Umbilical cord (tissue), 2 donors: ENCODE results near the gene HMX1. TPM values are rescaled to one million over a fixed set of nuclear protein-coding genes. Genes with fewer than 3 reads are reported as not detected.

Experiments used
- DNase-seq: peaks from one replicate; pipeline ENCODE4 v3.0.0-alpha.2; 2015; ENCODE audit warnings: low spot score
- total RNA-seq: library from RNA; depleted of rRNA; stranded (reverse); fragments of >200 nt; gene quantifications from one replicate; pipeline ENCODE4 v1.2.3, GENCODE V29; 2014; ENCODE audit warnings: low replicate concordance; ENCODE audit not compliant: insufficient read depth

HMX1 gene
- total RNA-seq, 1 donor from 2014 or later, result not detected

GRCh38 chr4:8869002-8869897 lies 2.4 kb downstream of the HMX1 start:
- DNase-seq, result no peak

- DNase-seq, result no peak
Measured at GRCh38 chr4:8868321-8869001, 3.2 kb downstream of the HMX1 start.

DNA sequence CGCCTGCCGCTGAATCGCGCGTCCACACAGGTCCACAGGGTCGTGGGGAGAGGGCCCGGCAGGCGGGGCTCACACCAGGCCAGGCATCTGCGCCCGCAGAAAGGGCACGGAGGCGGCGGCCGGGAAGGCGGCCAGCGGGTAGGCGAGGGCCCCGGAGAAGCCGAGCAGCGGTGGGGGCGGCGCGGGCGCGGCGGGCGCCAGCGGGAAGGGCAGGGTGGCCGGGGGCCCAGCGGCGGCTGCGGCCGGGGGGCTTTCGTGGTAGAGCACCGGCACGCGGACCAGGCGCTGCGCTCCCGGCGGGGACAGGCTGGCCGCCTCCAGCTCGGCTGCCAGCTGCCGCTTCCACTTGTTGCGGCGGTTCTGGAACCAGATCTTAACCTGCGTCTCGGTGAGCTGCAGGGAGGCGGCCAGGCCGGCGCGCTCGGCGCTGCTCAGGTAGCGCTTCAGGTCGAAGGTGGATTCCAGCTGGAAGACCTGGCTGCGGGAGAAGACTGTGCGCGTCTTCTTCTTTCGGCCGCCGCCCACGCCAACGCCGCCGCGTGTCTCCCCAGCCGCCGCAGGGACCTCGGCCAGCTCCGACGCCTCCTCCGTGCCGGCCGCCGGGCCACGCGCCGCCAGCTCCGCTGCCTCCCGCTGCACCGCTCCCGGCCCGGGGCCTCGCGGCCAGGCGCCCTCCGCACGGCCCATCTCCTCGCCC lies 3.9 kb downstream of the HMX1 start:
- DNase-seq, result no peak

GRCh38 chr4:8866828-8867623 lies 4.6 kb downstream of the HMX1 start:
- no peak for DNase-seq

DNA sequence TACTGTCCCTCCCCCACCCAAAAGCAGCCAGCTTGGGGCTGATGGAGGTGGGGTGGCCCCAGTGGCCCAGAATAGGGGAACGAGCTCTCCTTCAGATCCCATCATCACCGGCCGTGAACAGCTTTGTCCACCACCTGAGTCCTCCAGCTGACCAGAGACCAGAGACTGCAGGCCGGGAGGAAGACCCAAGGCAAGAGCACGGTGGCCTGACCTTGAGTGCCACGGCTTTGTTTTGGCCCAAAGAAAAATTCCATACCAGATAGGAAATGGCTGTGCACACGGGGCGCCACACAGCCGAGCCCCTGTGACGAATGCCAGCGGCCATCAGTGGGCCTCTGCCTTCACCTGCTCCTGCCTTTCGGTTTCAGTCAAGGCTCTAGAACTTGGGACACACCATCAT lies 5.2 kb downstream of the HMX1 start:
- DNase-seq, result no peak

GRCh38 chr4:8865681-8866310 lies 5.8 kb downstream of the HMX1 start:
- DNase-seq, result no peak

GRCh38 chr4:8864912-8865680 lies 6.5 kb downstream of the HMX1 start:
- no peak for DNase-seq

DNA sequence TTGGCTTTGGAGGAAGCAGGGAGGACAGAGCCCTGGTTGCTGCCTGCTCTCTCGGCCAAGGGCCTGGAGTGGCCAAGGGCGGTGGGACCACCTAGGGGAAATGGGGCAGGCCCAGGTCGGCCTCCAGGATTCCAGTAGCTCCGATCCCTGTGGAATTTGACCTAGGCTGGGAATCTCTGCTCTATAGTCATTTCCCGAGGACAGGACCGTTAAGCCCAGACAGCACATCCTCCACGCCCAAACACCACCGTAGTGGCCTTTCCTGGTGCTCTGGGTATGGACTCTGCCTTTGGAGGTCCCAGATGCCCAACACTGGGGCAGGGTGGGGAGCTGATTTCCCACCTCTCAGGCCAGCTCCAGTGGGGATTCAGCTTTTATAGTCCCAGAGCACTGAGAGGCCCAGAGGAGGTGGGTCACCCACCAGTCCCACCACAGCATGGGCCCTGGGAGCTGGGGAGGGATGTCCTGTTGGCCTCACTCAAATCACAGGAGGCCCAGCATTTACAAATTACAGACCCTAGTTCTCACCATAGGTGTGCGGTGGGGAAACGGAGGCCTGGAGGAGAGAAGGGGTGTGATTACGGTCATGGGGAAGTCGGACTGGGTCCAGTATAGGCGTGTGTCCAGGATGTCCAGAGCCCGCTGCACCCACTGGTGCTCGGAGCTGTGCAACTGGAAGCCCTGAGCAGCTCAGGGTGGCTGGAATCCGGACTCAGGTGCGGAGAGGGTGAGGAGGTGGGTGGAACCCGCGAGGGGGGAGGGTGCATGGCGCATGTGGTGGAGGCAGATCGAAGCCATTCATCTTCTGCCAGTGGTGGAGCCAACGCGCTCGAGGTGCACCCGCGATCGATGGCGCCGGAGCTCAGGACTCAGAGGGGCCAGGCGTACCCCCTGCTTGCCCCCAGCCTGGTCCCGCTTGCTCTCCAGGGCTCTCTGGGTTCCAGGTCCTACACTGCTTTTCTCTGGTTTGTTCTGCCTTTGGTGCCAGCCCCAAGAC lies 7.7 kb downstream of the HMX1 start:
- no peak for DNase-seq

DNA sequence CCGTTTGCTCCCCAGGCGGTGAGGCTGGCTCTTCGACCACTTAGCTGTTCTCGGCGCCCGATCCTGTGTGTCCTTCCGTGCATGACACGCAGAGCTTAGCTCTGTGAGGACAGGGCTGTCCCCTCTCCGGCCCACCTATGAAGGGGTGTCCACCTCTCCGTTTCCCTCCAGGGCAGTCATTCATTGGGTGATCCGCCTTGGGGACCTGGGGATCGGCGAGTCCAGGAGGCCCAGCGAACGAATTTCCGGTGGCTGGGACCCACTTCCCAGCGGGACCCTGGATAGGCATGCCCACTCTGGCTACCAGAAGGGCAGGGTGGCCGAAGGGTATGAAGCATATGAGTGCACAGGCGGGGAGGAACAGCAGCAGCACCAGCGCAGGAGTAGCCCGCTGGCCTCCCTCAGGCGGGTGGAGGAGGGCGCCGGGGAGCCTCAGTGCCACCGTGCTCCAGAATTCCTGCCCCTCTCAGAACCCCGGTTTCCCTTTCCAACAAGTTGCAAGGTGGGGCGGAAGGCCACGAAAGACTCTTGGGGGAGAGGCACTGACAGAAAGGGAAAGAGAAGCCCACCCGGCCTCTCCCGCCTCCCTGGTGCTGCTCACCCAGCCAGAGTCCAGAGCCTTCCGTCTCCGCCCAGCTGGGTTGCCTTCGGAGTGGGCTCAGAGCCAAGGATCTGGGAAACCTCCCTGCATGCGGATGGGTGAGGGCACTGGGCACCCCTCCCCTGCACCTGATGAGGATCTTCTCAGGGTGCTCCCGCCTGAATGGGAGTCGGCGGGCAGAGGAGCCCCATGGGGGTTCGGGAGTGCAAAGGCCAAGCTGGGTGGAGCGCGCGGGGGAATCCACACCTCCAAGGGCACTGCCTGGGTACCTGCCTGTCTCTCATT lies 8.6 kb downstream of the HMX1 start:
- DNase-seq, result no peak

DNA sequence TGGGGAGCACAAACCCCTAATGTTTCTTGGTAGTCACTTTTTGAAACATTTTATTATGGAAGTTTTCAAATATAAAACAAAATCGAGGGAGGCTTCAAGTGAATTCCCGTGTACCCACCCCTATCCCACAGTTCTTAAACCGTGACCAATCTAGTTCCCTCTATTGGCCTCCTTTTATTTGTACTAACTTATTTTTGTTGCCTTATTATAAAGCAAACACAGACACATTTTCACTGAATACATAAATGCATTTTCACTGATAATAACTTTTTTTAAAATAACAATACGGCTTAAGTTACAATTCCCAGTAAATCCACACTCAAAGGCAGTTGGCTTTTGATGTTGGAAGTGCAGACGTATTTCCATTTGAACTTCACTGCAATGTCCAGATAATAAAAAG lies 9.3 kb downstream of the HMX1 start:
- no peak for DNase-seq

GRCh38 chr4:8861576-8862295 lies 9.9 kb downstream of the HMX1 start:
- no peak for DNase-seq

GRCh38 chr4:8860892-8861575 lies 10.6 kb downstream of the HMX1 start:
- no peak for DNase-seq

- DNase-seq, result no peak
Measured at GRCh38 chr4:8860096-8860891, 11.3 kb downstream of the HMX1 start.

- no peak for DNase-seq
Measured at GRCh38 chr4:8859550-8860095, 12.0 kb downstream of the HMX1 start.

DNA sequence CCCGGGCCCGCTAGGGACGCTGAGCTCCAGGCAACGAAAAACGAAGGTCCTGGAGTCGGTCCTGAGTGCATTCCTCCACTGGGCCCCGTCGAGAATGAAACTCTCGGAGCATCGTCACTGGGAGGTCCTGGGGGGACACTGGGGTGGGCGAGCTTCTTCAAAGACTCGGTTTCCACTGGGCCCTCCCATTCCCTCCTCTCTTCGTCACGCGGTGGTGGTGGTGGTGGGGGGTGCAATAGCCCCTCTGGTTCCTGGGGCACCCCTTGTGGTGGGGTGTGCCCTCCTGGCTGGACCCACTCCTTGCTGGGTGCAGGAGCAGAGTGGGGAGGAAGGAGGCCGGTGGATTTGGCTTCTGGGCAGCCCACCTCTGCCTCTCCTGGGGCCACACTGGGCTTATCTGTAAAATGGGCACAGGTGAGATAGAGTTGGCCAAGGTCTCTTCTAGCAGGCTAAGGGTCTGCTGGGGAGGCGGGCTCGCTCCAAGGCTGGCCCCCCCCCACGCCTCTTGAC lies 12.9 kb downstream of the HMX1 start:
- DNase-seq, result no peak
